GM23338 (cell line): Measurements from ENCODE around the gene RAB3B. TPM values are rescaled to one million over a fixed set of nuclear protein-coding genes. Genes with fewer than 3 reads are reported as not detected.

Experiments used
- ATAC-seq: fragments of 200-7000 bp; cut with Tn5 transposase; 3 replicates; pipeline ENCODE4 v1.9.1; 2020
- DNase-seq: peaks from one replicate; pipeline ENCODE4 v3.0.0-alpha.2; 2015; ENCODE audit warnings: low spot score
- H2AFZ ChIP-seq: fragments of 200-600 bp; sonication (generic); 2 replicates; pipeline ENCODE4 v1.8.0; 2016; ENCODE audit warnings: antibody characterized with exemption, mild to moderate bottlenecking, moderate library complexity
- H3F3A ChIP-seq: fragments of 200-600 bp; sonication (generic); replicated peaks from 2 replicates; pipeline ENCODE4 v1.8.0; 2017; ENCODE audit warnings: antibody characterized with exemption, mixed run types, low read depth
- H3K27ac ChIP-seq: fragments of 200-600 bp; sonication (generic); 2 replicates; pipeline ENCODE4 v1.6.1; 2016; ENCODE audit warnings: low read depth
- H3K27me3 ChIP-seq: fragments of 200-600 bp; sonication (generic); 2 replicates; pipeline ENCODE4 v1.8.0; 2016; ENCODE audit warnings: mild to moderate bottlenecking, mixed run types, moderate library complexity; ENCODE audit not compliant: insufficient read depth
- H3K36me3 ChIP-seq: fragments of 200-600 bp; sonication (generic); 2 replicates; pipeline ENCODE4 v1.8.0; 2016; ENCODE audit warnings: mild to moderate bottlenecking; ENCODE audit not compliant: insufficient read depth
- H3K4me1 ChIP-seq: fragments of 200-600 bp; sonication (generic); 2 replicates; pipeline ENCODE4 v1.8.0; 2016; ENCODE audit warnings: mild to moderate bottlenecking, moderate library complexity; ENCODE audit not compliant: insufficient read depth
- H3K4me2 ChIP-seq: fragments of 200-600 bp; sonication (generic); 2 replicates; pipeline ENCODE4 v1.7.1; 2017; ENCODE audit warnings: mixed run types
- H3K4me3 ChIP-seq: fragments of 200-600 bp; sonication (generic); 2 replicates; pipeline ENCODE4 v1.6.1; 2016; ENCODE audit warnings: mixed run types
- H3K79me2 ChIP-seq: fragments of 200-600 bp; sonication (generic); replicated peaks from 2 replicates; pipeline ENCODE4 v1.8.0; 2017; ENCODE audit warnings: mild to moderate bottlenecking; ENCODE audit not compliant: insufficient read depth
- H3K9me2 ChIP-seq: fragments of 200-600 bp; sonication (generic); 2 replicates; pipeline ENCODE4 v1.8.0; 2017; ENCODE audit not compliant: insufficient read depth
- H4K20me1 ChIP-seq: fragments of 200-600 bp; sonication (generic); replicated peaks from 2 replicates; pipeline ENCODE4 v1.8.0; 2017; ENCODE audit warnings: mild to moderate bottlenecking; ENCODE audit not compliant: insufficient read depth
- H3K27ac Mint-ChIP-seq: 2 replicates; pipeline ENCODE4 v1.8.0; 2020; ENCODE audit warnings: inconsistent platforms, mild to moderate bottlenecking, moderate library complexity, mixed read lengths
- H3K27me3 Mint-ChIP-seq: 3 replicates; pipeline ENCODE4 v1.8.0; 2022; ENCODE audit warnings: low read depth, mild to moderate bottlenecking, moderate library complexity, mixed read lengths, inconsistent platforms; ENCODE audit not compliant: insufficient read depth, poor library complexity
- H3K36me3 Mint-ChIP-seq: 3 replicates; pipeline ENCODE4 v1.8.0; 2021; ENCODE audit warnings: low read depth, mild to moderate bottlenecking, inconsistent platforms, moderate library complexity, mixed read lengths
- H3K4me1 Mint-ChIP-seq: 3 replicates; pipeline ENCODE4 v1.8.0; 2020; ENCODE audit warnings: mild to moderate bottlenecking, inconsistent platforms, mixed read lengths
- H3K4me3 Mint-ChIP-seq: 3 replicates; pipeline ENCODE4 v1.8.0; 2021; ENCODE audit warnings: moderate library complexity, mild to moderate bottlenecking, inconsistent platforms, mixed read lengths
- H3K9me3 Mint-ChIP-seq: 3 replicates; pipeline ENCODE4 v1.8.0; 2020; ENCODE audit warnings: moderate library complexity, mild to moderate bottlenecking, inconsistent platforms, mixed read lengths
- CREB1 ChIP-seq: fragments of 250-450 bp; sonication (Bioruptor Pico); IDR thresholded peaks from 2 replicates; pipeline ENCODE4 v1.5.0; 2020; ENCODE audit warnings: low read depth, mild to moderate bottlenecking, moderate library complexity
- EZH2phosphoT487 ChIP-seq: fragments of 200-600 bp; sonication (generic); IDR thresholded peaks from one replicate; pipeline ENCODE4 v1.8.1; 2018; ENCODE audit warnings: antibody characterized with exemption; ENCODE audit not compliant: unreplicated experiment
- POLR2AphosphoS5 ChIP-seq: IDR thresholded peaks from 2 replicates; pipeline ENCODE4 v1.6.1; 2016; ENCODE audit warnings: antibody characterized with exemption, low read depth
- STAT1 ChIP-seq: IDR thresholded peaks from one replicate; pipeline ENCODE4 v1.6.1; 2016; ENCODE audit warnings: antibody characterized with exemption; ENCODE audit not compliant: unreplicated experiment
- ZNF331 ChIP-seq: fragments of 250-450 bp; sonication (Bioruptor Pico); IDR thresholded peaks from 2 replicates; pipeline ENCODE4 v1.5.0; 2020; ENCODE audit warnings: low read depth, mild to moderate bottlenecking, moderate library complexity
- polyA plus RNA-seq: library from polyadenylated mRNA; unstranded; fragments of >200 nt; fragmentation: Nextera tagmentation; extraction: Ambion mirVana; gene quantifications from 2 replicates; pipeline ENCODE4 v1.2.1, GENCODE V29; 2016
- total RNA-seq: library from RNA; depleted of rRNA; stranded (reverse); fragments of >200 nt; shearing (Covaris generic); gene quantifications from 2 replicates; pipeline ENCODE4 v1.2.3, GENCODE V29; 2014
- TF ChIP-seq, protein P1 (sequence below): fragments of 250-450 bp; sonication (Bioruptor Pico); IDR thresholded peaks from 2 replicates; pipeline ENCODE4 v1.5.0; 2020; ENCODE audit warnings: mild to moderate bottlenecking, moderate library complexity

RAB3B gene
- total and polyA plus RNA-seq, 2 experiments from 2014 or later: 18.3 to 37.9 TPM

DNA sequence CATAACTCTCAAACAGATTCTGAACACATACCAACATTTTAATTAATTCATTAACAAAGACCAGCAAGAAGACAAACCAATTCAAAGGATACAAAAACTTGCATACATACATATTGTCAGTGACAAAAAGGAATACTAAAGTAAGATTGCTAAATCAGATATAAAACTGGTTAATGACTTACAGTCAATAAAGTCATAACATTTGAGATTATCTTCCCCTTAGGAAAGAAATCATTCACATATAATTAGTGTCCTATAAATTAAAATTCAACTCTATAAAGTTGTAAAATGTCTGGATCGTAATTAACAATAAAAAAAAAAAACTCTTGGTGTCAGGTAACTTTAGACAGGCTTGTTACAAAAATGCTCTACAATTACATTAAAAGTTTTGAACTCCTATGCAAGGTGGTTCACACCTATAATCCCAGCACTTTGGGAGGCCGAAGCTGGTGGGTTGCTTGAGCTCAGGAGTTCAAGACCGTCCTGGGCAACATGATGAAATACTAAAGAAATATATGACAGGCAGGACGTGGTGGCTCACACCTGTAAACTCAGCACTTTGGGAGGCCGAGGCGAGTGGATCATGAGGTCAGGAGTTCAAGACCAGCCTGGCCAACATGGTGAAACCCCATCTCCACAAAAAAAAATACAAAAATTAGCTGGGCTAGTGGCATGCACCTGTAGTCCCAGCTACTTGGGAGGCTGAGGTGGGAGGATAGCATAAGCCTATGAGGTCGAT, 17.7 kb upstream of the RAB3B start (continued):
- TF ChIP-seq, protein P1, sequence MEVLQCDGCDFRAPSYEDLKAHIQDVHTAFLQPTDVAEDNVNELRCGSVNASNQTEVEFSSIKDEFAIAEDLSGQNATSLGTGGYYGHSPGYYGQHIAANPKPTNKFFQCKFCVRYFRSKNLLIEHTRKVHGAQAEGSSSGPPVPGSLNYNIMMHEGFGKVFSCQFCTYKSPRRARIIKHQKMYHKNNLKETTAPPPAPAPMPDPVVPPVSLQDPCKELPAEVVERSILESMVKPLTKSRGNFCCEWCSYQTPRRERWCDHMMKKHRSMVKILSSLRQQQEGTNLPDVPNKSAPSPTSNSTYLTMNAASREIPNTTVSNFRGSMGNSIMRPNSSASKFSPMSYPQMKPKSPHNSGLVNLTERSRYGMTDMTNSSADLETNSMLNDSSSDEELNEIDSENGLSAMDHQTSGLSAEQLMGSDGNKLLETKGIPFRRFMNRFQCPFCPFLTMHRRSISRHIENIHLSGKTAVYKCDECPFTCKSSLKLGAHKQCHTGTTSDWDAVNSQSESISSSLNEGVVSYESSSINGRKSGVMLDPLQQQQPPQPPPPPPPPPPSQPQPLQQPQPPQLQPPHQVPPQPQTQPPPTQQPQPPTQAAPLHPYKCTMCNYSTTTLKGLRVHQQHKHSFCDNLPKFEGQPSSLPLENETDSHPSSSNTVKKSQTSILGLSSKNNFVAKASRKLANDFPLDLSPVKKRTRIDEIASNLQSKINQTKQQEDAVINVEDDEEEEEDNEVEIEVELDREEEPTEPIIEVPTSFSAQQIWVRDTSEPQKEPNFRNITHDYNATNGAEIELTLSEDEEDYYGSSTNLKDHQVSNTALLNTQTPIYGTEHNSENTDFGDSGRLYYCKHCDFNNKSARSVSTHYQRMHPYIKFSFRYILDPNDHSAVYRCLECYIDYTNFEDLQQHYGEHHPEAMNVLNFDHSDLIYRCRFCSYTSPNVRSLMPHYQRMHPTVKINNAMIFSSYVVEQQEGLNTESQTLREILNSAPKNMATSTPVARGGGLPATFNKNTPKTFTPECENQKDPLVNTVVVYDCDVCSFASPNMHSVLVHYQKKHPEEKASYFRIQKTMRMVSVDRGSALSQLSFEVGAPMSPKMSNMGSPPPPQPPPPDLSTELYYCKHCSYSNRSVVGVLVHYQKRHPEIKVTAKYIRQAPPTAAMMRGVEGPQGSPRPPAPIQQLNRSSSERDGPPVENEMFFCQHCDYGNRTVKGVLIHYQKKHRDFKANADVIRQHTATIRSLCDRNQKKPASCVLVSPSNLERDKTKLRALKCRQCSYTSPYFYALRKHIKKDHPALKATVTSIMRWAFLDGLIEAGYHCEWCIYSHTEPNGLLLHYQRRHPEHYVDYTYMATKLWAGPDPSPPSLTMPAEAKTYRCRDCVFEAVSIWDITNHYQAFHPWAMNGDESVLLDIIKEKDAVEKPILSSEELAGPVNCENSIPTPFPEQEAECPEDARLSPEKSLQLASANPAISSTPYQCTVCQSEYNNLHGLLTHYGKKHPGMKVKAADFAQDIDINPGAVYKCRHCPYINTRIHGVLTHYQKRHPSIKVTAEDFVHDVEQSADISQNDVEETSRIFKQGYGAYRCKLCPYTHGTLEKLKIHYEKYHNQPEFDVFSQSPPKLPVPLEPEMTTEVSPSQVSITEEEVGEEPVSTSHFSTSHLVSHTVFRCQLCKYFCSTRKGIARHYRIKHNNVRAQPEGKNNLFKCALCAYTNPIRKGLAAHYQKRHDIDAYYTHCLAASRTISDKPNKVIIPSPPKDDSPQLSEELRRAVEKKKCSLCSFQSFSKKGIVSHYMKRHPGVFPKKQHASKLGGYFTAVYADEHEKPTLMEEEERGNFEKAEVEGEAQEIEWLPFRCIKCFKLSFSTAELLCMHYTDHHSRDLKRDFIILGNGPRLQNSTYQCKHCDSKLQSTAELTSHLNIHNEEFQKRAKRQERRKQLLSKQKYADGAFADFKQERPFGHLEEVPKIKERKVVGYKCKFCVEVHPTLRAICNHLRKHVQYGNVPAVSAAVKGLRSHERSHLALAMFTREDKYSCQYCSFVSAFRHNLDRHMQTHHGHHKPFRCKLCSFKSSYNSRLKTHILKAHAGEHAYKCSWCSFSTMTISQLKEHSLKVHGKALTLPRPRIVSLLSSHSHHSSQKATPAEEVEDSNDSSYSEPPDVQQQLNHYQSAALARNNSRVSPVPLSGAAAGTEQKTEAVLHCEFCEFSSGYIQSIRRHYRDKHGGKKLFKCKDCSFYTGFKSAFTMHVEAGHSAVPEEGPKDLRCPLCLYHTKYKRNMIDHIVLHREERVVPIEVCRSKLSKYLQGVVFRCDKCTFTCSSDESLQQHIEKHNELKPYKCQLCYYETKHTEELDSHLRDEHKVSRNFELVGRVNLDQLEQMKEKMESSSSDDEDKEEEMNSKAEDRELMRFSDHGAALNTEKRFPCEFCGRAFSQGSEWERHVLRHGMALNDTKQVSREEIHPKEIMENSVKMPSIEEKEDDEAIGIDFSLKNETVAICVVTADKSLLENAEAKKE (CRISPR knock-in tag): no peak
- no peak for TF ChIP-seq ZNF331 (CRISPR knock-in tag)
- TF ChIP-seq STAT1: no peak
- no peak for TF ChIP-seq POLR2AphosphoS5

- peak overlapping the region; percentile 98 for H3K27ac ChIP-seq
- H2AFZ ChIP-seq: peak overlapping the region; percentile 82
- H3K4me2 ChIP-seq: peak overlapping the region; percentile 68
- TF ChIP-seq EZH2phosphoT487 (no peak), CREB1 (no peak)
- TF ChIP-seq, protein P1 (CRISPR knock-in tag): no peak
Measured at GRCh38 chr1:52007215-52008002, 16.9 kb upstream of the RAB3B start.

More at GRCh38 chr1:52007215-52008002, 16.9 kb upstream of the RAB3B start:
- H3K4me3 Mint-ChIP-seq: peak overlapping the region; percentile 32; the same call in 1 of the 3 replicates
- no peaks in the 10 kb centered on the region for H3K36me3 ChIP-seq
- H3K27me3 Mint-ChIP-seq: peaks cover 6% of the 10 kb centered on the region
- no peaks in the 10 kb centered on the region for H3K79me2 ChIP-seq
- no peaks in the 10 kb centered on the region for H3K36me3 Mint-ChIP-seq
- H3F3A ChIP-seq: peaks cover 10% of the 10 kb centered on the region; the same call in 1 of the 2 replicates
- H3K4me3 ChIP-seq: peak overlapping the region; percentile 30
- H3K27ac Mint-ChIP-seq: peak overlapping the region; percentile 67
- H3K9me3 Mint-ChIP-seq: no peaks in the 10 kb centered on the region
- H3K27me3 ChIP-seq: no peaks in the 10 kb centered on the region
- peaks cover 33% of the 10 kb centered on the region for H3K4me1 ChIP-seq
- no peaks in the 10 kb centered on the region for H4K20me1 ChIP-seq
- peaks cover 21% of the 10 kb centered on the region for H3K4me1 Mint-ChIP-seq
- DNase-seq: no peak
- no peaks in the 10 kb centered on the region for H3K9me2 ChIP-seq
- ATAC-seq: no peak
